Measurements from ENCODE around the gene VWA2.
"Not testable (repeated sequence)": the region's sequence is repeated elsewhere in the genome, so short reads cannot be mapped to it uniquely, and the experiment has no call there.

The VWA2 gene

GRCh38 chr10:114320249-114321116, 81.4 kb downstream of the VWA2 start:
- no peak for DNase-seq

GRCh38 chr10:114322344-114322743, 83.3 kb downstream of the VWA2 start:
- no peak for DNase-seq

DNA sequence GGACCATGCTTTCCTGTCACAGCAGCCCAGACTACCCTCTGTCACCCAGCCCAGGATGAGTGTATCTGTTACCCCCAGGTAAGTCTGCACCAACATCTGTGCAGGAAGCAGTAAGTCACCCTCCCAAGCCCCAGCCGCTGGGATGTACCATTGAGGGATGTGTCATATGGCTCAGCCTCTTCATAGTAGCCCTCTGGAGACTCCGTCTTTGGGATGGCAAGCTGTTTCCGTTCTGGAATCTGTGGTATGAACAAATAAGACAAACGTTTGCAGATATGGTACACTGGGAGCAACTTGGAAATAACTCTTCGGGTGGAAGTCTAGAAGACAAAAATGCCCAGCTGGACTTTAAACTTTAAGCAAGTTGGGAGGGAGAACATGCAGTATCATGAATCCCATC, 84.0 kb downstream of the VWA2 start:
- DNase-seq: no peak

GRCh38 chr10:114326795-114327194, 87.7 kb downstream of the VWA2 start:
- DNase-seq: no peak

GRCh38 chr10:114327537-114328440, 88.7 kb downstream of the VWA2 start:
- DNase-seq: no peak

DNA sequence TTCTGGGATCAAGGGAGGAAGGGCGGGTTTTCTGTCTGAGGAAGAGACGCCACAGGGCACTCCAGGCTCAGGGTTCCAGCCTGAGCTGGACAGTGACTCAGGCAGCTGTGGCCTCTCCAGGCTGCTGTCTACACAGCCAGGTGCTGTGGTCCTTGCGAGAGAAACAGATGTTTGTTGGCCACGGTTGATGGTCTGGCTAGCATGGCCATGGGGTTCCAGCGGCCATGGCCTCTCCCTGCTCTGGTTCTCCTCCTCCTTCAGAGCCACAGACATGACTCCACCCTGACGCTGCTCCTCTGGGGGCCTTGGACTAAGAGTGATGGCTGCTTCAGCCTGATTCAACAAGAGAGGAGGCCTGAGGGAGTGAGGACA, 89.4 kb downstream of the VWA2 start:
- DNase-seq: no peak

DNA sequence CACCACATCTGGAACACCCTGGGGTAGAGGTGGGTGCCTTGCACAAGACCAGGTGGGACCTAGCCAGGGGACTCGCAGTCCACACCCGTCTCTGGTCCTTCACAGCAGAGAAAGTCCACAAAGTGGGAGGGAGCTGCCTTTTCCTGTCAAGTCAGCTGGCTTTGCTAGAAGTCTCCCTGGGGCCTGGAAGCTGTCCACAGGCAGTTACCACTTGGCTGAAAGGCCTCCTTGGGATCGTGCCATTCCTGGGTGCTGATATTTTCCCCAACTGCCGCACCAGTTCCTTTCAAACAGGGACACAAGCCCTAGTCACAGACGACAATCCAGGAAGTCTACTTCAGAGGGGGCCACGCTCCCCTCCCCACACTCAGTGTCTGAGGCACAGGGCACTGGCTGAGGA, 89.8 kb downstream of the VWA2 start:
- no peak for DNase-seq

GRCh38 chr10:114329634-114330365, 90.7 kb downstream of the VWA2 start:
- DNase-seq: no peak

DNA sequence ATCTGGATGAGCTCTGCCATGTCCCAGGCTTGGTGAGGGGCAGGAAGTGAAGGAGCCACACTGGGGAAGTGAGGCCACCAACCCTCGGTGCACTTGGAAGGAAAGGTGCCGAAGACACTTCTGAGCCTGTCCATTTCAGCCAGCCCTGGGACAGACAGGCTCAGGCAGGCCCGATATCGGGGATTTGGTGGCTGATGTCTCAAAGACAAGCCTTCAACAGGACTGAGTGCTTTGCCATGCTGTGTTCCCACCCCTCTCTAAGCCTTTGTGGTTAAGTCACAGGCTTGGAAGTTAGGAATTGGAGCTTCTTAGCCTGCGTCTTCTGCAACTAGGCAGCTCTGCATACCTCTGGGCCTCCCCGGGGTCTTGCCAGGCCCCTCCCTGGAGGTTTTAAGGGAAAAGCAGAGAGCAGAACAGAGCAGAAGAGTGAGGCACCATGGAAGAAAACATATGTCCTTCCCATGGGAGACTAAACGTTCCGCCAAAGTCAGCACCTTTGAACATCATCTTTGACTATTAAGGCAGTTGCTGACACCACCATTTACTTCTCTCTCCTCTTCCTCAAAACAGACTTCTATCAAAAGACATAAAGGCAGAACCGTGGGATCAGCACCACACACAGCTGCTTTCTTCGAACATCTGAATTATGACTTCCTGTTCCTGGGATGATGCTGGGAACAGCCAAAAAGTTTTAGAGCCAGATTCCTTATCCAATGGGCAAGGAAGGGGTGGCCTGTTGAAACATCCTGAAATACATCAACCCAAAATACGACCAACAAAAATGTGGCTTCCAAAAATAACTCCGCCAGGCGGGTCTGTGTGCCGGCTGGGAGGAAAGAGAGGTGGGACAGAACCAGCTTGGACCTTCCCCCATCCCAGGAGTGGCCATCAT, 93.5 kb downstream of the VWA2 start:
- no peak for DNase-seq

DNA sequence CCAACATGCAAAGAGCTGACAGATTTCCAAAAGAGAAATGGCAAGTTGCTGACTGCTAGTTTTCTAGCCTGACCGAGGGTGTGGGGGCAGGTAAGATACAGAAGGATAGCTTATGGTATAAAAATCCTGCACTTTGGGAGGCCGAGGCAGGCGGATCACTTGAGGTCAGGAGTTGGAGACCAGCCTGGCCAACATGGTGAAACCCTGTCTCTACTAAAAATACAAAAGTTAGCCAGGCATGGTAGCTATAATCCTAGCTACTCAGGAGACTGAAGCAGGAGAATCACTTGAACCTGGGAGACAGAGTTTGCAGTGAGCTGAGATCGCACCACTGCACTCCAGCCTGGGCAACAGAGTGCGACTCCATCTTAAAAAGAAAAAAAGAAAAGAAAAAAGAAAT, 94.4 kb downstream of the VWA2 start:
- not testable (repeated sequence) for DNase-seq

GRCh38 chr10:114334301-114334700, 95.2 kb downstream of the VWA2 start:
- no peak for DNase-seq

DNA sequence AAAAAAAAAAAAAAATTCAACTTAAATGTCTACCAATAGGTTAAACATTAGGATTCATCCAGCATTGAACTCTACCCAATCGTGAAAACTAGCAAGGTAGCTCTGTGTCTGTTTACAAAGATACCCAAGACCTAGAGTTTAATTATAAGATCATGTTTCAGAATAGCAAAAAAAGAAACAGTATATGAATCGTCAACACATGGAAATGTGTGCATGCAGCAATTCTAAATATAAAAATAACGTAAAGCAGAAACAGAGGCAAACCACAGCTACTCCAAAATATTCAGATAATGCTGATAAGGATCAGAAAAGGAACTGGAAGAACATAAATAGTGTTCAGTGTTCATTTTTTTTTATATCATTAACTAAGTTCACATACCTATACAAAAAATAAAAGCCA, 96.6 kb downstream of the VWA2 start:
- no peak for DNase-seq

- no peak for DNase-seq
Observed at GRCh38 chr10:114336823-114337509, 97.9 kb downstream of the VWA2 start.

DNA sequence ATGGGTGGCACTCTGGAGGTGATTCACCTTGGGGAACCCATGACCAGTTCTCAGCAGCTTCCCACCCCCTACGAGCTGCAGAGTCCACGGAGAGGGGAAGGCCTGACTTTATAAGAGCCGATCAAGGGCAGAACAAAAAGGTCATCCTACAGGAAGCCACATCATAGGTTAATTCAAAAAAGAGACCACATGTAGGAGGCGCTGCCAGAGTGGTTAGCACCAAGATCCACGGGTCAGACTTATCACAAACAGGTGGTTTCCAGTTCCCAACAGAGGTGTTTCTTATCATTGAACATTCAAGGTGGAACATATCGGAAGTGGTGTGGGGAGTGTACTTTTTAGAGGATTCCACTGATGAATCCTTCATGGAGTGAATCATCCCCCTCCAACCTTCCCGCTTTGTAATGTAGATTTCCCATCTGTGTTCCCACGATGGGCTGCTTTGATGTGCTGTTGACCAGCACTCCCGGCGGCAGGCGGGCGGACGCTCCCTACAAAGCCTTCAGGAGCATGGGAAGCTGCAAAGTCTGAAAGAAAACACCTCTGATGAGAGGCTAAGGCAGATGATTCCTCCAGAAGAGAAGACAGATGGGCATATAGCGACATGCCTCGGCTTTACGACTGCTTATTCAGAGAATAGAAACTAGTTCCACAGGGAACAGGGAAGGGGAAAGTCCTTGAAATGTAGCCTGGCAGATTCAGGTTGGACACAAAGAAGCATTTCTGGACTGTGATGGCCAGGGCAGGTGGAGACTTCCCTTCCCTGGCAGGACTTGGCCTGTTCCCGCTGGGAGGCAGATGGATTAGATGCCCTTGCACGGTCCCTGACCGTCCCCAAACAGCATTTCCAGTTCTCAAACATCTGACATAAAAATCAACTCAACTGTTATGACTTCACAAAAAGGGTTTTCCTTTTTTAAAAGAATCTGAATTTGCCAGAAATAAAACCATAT, 98.7 kb downstream of the VWA2 start:
- DNase-seq: no peak

GRCh38 chr10:114340816-114341215, 101.8 kb downstream of the VWA2 start:
- DNase-seq: no peak
